Natural killer cell (primary cell): ENCODE measurements around the gene CNP. TPM values are rescaled to one million over a fixed set of nuclear protein-coding genes. Genes with fewer than 3 reads are reported as not detected.

Experiments used
- ATAC-seq, 3 donors: fragments of 150-1000 bp in 2 of 3; fragments of 200-7000 bp in 1 of 3; cut with Tn5 transposase; 1 replicate in 1 of 3; 2 replicates in 2 of 3; pipeline ENCODE4 v1.10.0; 2021; ENCODE audit warnings: mild to moderate bottlenecking in 2 of 3, moderate library complexity in 2 of 3
- DNase-seq, 2 donors: peaks; one replicate each; pipeline versions ENCODE4 v3.0.0 to v3.0.0-alpha.2; 2013 to 2021; ENCODE audit warnings: mixed read lengths in 1 of 2
- H3K27ac ChIP-seq: one replicate; pipeline ENCODE4 v1.5.1; 2013; ENCODE audit warnings: mild to moderate bottlenecking, low read length
- H3K27me3 ChIP-seq: one replicate; pipeline ENCODE4 v1.6.1; 2013; ENCODE audit warnings: low read length; ENCODE audit not compliant: control insufficient read depth, insufficient read depth
- H3K36me3 ChIP-seq: one replicate; pipeline ENCODE4 v1.6.1; 2013; ENCODE audit warnings: low read length; ENCODE audit not compliant: control insufficient read depth, insufficient read depth
- H3K4me1 ChIP-seq: one replicate; pipeline ENCODE4 v1.6.1; 2013; ENCODE audit warnings: low read length; ENCODE audit not compliant: control insufficient read depth, insufficient read depth
- H3K4me3 ChIP-seq: one replicate; pipeline ENCODE4 v1.5.1; 2013; ENCODE audit warnings: low read length
- H3K9me3 ChIP-seq: one replicate; pipeline ENCODE4 v1.6.1; 2013; ENCODE audit warnings: low read length; ENCODE audit not compliant: control insufficient read depth, insufficient read depth
- H3K27ac Mint-ChIP-seq, 2 donors: one replicate each; pipeline ENCODE4 v1.8.0; 2022; ENCODE audit warnings: mild to moderate bottlenecking in 2 of 2, mixed read lengths in 2 of 2, moderate library complexity in 1 of 2
- H3K27me3 Mint-ChIP-seq, 2 donors: one replicate each; pipeline ENCODE4 v1.8.0; 2022; ENCODE audit warnings: low read depth in 2 of 2, mixed read lengths in 2 of 2
- H3K36me3 Mint-ChIP-seq: one replicate; pipeline ENCODE4 v1.8.0; 2022; ENCODE audit warnings: mixed read lengths
- H3K4me1 Mint-ChIP-seq, 2 donors: one replicate each; pipeline ENCODE4 v1.8.0; 2022; ENCODE audit warnings: mixed read lengths in 2 of 2
- H3K4me3 Mint-ChIP-seq: one replicate; pipeline ENCODE4 v1.8.0; 2022; ENCODE audit warnings: mild to moderate bottlenecking, moderate library complexity, mixed read lengths
- H3K9me3 Mint-ChIP-seq, 2 donors: one replicate each; pipeline ENCODE4 v1.8.0; 2022; ENCODE audit warnings: mixed read lengths in 2 of 2
- CTCF ChIP-seq: fragments of 200-600 bp; IDR thresholded peaks from one replicate; pipeline ENCODE4 v1.8.0; 2022; ENCODE audit warnings: antibody characterized with exemption
- WGBS: methylation state at CpG from one replicate; pipeline ENCODE4 v1.1.7; 2013; ENCODE audit warnings: missing lambda C conversion rate; ENCODE audit not compliant: insufficient coverage; 5-methylcytosine and 5-hydroxymethylcytosine counted together
- intact Hi-C: fragments of 100-400 bp; cut with micrococcal nuclease; formaldehyde crosslinking; loops from one replicate; pipeline ENCODE4 v1.14.2; 2022
- total RNA-seq, 4 donors: library from RNA; stranded (reverse); fragments of 120-200 nt in 1 of 4; gene quantifications; one replicate each; pipeline versions ENCODE4 v1.2.3 to v1.2.4, GENCODE V29; 2013 to 2022

Gene CNP
- total RNA-seq, 3 donors from 2014 or later (not counting 1 experiment from before 2014, with no cell fraction given): 32.4 to 44.8 (median 38.2) TPM

DNA sequence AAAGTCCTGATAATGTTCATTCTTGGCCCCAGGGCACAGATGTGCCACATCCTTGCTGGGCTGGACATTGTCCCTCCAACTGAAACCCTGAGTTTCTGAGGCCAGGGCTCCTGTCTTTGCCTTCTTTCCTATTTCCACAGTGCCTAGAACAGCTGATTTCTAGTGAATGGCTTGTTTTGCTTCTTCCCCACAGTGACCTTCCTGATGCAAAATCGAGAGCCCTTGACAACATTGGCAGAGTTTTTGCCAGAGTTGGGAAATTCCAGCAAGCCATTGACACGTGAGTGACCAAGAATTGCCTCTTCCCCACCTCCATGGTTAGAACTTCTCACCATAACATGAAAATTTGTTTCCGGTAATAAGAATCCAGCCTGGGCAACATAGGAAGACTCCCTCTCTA, 21.7 kb upstream of the CNP start:
- no peak overlapping the region for H3K4me3 ChIP-seq
- intact Hi-C loops: no loop called here
- Mint-ChIP-seq H3K36me3 (no peaks in the 10 kb centered on the region), H3K27ac (no peak overlapping the region), H3K9me3 (no peaks in the 10 kb centered on the region), H3K27me3 (peaks cover 4 to 7% of the 10 kb centered on the region in 2 donors), H3K4me1 (no peaks in the 10 kb centered on the region), H3K4me3 (no peak overlapping the region)
- no peaks in the 10 kb centered on the region for H3K36me3 ChIP-seq
- no peaks in the 10 kb centered on the region for H3K27me3 ChIP-seq
- H3K9me3 ChIP-seq: no peaks in the 10 kb centered on the region
- DNase-seq (no peak), ATAC-seq (no peak)
- no peak overlapping the region for H3K27ac ChIP-seq
- TF ChIP-seq CTCF: no peak
- H3K4me1 ChIP-seq: no peaks in the 10 kb centered on the region
- 63% methylated on average over 2 of the region's 3 CpGs for WGBS

DNA sequence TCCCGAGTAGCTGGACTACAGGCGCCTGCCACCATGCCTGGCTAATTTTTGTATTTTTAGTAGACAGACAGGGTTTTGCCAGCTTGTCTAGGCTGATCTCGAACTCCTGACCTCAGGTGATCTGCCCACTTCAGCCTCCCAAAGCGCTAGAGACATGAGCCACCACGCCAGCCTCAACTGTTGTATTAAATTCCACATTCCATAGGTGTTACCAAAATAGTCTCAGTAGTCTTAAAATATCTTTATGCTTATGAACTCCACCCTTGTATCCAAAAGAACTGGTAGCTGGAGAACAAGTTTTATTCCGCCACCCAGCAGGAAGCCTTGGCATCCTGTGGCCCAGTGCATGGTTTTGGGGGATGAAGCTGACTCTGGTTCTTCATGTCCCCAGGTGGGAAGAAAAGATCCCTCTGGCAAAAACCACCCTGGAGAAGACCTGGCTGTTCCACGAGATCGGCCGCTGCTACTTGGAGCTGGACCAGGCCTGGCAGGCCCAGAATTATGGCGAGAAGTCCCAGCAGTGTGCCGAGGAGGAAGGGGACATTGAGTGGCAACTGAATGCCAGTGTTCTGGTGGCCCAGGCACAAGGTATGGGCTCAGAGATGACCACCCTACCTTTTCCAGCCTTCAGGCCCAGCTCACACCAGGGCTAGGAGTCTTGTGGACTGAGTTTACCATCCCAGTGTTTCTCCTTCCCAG, 17.7 kb upstream of the CNP start:
- Histone ChIP-seq H3K27ac (no peak overlapping the region), H3K4me3 (no peak overlapping the region), H3K9me3 (no peaks in the 10 kb centered on the region), H3K4me1 (no peaks in the 10 kb centered on the region), H3K27me3 (no peaks in the 10 kb centered on the region), H3K36me3 (no peaks in the 10 kb centered on the region)
- H3K9me3 Mint-ChIP-seq: no peaks in the 10 kb centered on the region
- no peaks in the 10 kb centered on the region for H3K4me1 Mint-ChIP-seq
- TF ChIP-seq CTCF: no peak
- DNase-seq: no peak
- intact Hi-C loops: no loop called here
- WGBS: 87% methylated on average over 11 of the region's 11 CpGs
- no peak for ATAC-seq
- H3K27me3 Mint-ChIP-seq: no peaks in the 10 kb centered on the region
- H3K27ac Mint-ChIP-seq: no peak overlapping the region
- no peaks in the 10 kb centered on the region for H3K36me3 Mint-ChIP-seq
- H3K4me3 Mint-ChIP-seq: no peak overlapping the region

GRCh38 chr17:41956522-41956921, 10.1 kb upstream of the CNP start:
- no peak overlapping the region for H3K27ac ChIP-seq
- H3K27me3 ChIP-seq: no peaks in the 10 kb centered on the region
- H3K4me1 ChIP-seq: no peaks in the 10 kb centered on the region
- H3K4me3 Mint-ChIP-seq: no peak overlapping the region
- ATAC-seq: no peak
- H3K27ac Mint-ChIP-seq: no peak overlapping the region
- H3K9me3 Mint-ChIP-seq: no peaks in the 10 kb centered on the region
- no peak for TF ChIP-seq CTCF
- no peak for DNase-seq
- no peaks in the 10 kb centered on the region for H3K27me3 Mint-ChIP-seq
- H3K36me3 Mint-ChIP-seq: no peaks in the 10 kb centered on the region
- H3K4me1 Mint-ChIP-seq: no peaks in the 10 kb centered on the region
- H3K9me3 ChIP-seq: no peaks in the 10 kb centered on the region
- WGBS: 96% methylated on average over 5 of the region's 6 CpGs
- no peak overlapping the region for H3K4me3 ChIP-seq
- intact Hi-C loops: no loop called here
- no peaks in the 10 kb centered on the region for H3K36me3 ChIP-seq
